NB4 (cell line): Measurements from ENCODE around the gene HES4.

ENCODE experiments used
- DNase-seq: peaks from one replicate; pipeline ENCODE4 v3.0.0; 2010; ENCODE audit warnings: low read depth
- H3K4me3 ChIP-seq: one replicate; pipeline ENCODE4 v1.5.1; 2011; ENCODE audit warnings: mild to moderate bottlenecking, low read depth, low read length, moderate library complexity
- CTCF ChIP-seq: IDR thresholded peaks from one replicate; pipeline ENCODE4 v1.5.1; 2012; ENCODE audit warnings: low read depth, low read length
- MYC ChIP-seq: IDR thresholded peaks from 2 replicates; pipeline ENCODE4 v1.6.1; 2011; ENCODE audit warnings: low read depth, low read length
- POLR2A ChIP-seq: IDR thresholded peaks from 2 replicates; pipeline ENCODE4 v1.6.1; 2011; ENCODE audit warnings: mild to moderate bottlenecking; ENCODE audit not compliant: insufficient read length; ENCODE audit errors: extremely low read depth
- TF ChIP-seq, protein P1 (sequence below): IDR thresholded peaks from 2 replicates; pipeline ENCODE4 v1.6.1; 2011; ENCODE audit warnings: low read depth, low read length

Gene HES4

DNA sequence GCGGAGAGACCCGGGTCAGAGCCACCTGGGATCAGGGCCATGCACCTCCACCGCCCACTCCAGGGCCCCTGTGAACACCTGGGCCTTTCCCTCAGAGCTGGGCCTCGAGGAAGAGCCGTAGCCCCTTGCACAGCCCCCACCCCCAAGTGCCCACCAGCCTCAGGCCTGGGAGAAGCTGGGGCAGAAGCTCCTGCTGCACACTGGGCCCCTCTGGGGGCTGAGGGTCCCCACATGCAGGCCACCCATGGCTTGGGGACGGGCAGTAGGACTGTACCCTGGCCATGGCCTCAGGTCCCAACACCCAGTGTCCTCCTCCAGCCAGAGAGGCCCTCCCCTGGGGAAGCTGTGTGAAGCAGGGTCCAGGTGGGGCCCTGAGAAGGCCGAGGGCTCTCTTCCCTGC lies 47.3 kb downstream of the HES4 start:
- no peak for DNase-seq
- no peak for TF ChIP-seq CTCF
- TF ChIP-seq POLR2A: no peak
- no peak for TF ChIP-seq MYC
- H3K4me3 ChIP-seq: no peak overlapping the region

- no peak for DNase-seq
- TF ChIP-seq POLR2A (no peak), CTCF (no peak), MYC (no peak)
- TF ChIP-seq, protein P1, sequence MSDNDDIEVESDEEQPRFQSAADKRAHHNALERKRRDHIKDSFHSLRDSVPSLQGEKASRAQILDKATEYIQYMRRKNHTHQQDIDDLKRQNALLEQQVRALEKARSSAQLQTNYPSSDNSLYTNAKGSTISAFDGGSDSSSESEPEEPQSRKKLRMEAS: no peak
Observed at GRCh38 chr1:952201-952600, 47.7 kb downstream of the HES4 start.

DNA sequence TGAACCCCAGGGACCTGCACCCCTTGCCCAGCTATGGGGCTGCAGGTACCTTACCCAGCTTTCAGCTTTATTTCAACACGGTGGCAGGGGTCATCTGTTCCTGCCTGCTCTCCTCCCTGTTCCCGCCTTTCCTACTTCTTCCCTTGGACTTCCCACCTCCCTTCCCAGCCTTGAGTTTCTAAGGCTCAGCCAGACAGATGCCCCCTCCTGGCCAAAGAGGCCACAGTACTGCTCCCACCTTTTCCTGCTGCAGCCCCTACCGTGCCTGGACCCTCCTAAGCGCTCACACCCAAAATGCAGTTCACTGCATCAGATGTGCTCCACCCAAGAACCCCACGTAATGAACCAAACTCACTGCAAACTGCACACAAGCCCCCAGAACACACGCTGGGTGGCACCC lies 48.5 kb downstream of the HES4 start:
- TF ChIP-seq, protein P1: no peak
- peak; percentile 3 for TF ChIP-seq CTCF
- H3K4me3 ChIP-seq: no peak overlapping the region
- no peak for DNase-seq

More at GRCh38 chr1:952201-952600, 47.7 kb downstream of the HES4 start:
- no peak overlapping the region for H3K4me3 ChIP-seq

DNA sequence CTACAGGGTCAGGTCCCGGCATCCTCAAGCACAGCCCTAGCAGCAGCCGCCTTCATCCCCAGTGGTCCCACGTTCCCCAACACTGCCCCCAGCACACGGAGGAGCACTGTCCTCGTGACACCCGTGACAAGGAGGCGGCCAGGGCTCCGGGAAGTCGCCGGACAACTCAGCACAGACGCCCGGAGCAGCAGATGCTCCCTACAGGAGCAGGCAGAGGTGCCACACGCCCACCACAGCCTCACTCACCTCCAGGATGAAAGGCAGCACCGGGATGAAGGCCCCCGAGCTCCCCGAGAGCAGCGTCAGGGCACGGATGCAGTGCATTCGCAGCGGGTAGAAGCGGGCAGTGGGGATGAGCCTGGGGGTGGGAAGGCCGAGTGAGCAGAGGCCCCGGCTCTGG lies 49.0 kb downstream of the HES4 start:
- DNase-seq: no peak
- TF ChIP-seq CTCF (no peak), MYC (no peak), POLR2A (no peak)
- TF ChIP-seq, protein P1: no peak
- H3K4me3 ChIP-seq: no peak overlapping the region

GRCh38 chr1:950268-950667 lies 49.6 kb downstream of the HES4 start:
- no peak for DNase-seq
- H3K4me3 ChIP-seq: no peak overlapping the region
- no peak for TF ChIP-seq POLR2A
- no peak for TF ChIP-seq CTCF
- no peak for TF ChIP-seq MYC
- TF ChIP-seq, protein P1: no peak
